GM20000 (cell line): ENCODE data around the gene MRNIP.

Source experiments
- DNase-seq: peaks from one replicate; pipeline ENCODE4 v3.0.0; 2012; ENCODE audit warnings: low spot score
- CTCF ChIP-seq: IDR thresholded peaks from 2 replicates; pipeline ENCODE4 v1.5.1; 2012; ENCODE audit warnings: mild to moderate bottlenecking, control low read depth; ENCODE audit errors: extremely low read depth, missing control alignments

MRNIP gene

GRCh38 chr5:179887095-179887494, 28.5 kb upstream of the MRNIP start:
- no peak for DNase-seq
- TF ChIP-seq CTCF: no peak

- DNase-seq: no peak
- TF ChIP-seq CTCF: no peak
Observed at GRCh38 chr5:179886190-179886911, 27.7 kb upstream of the MRNIP start.

- no peak for DNase-seq
- TF ChIP-seq CTCF: no peak
Observed at GRCh38 chr5:179885491-179886090, 27.0 kb upstream of the MRNIP start.

- TF ChIP-seq CTCF: no peak
- DNase-seq: no peak
Observed at GRCh38 chr5:179883163-179883562, 24.5 kb upstream of the MRNIP start.

- DNase-seq: no peak
- TF ChIP-seq CTCF: no peak
Observed at GRCh38 chr5:179882338-179882737, 23.7 kb upstream of the MRNIP start.

GRCh38 chr5:179880848-179881590, 22.4 kb upstream of the MRNIP start:
- no peak for TF ChIP-seq CTCF
- DNase-seq: no peak

GRCh38 chr5:179880066-179880650, 21.5 kb upstream of the MRNIP start:
- DNase-seq: no peak
- TF ChIP-seq CTCF: no peak
